ENCODE measurements around the gene LBX1.
A peak's percentile ranks its signal among the peaks of the same experiment; 100 is the strongest.

The LBX1 gene

GRCh38 chr10:101267290-101267680 lies 38.0 kb upstream of the LBX1 start:
- FAIRE-seq = no peak
- no peak for TF ChIP-seq CTCF (IDR thresholded peaks at IDR 0.05; ENCODE audit: insufficient read depth, missing control alignments)
- DNase-seq (ENCODE audit: insufficient read length, low spot score) = no peak

GRCh38 chr10:101266381-101267289 lies 37.4 kb upstream of the LBX1 start:
- no peak for DNase-seq (ENCODE audit: insufficient read length, low spot score)
- FAIRE-seq = no peak
- no peak for TF ChIP-seq CTCF (IDR thresholded peaks at IDR 0.05; ENCODE audit: insufficient read depth, missing control alignments)

GRCh38 chr10:101263150-101263752 lies 34.0 kb upstream of the LBX1 start:
- TF ChIP-seq CTCF (IDR thresholded peaks at IDR 0.05; ENCODE audit: insufficient read depth, missing control alignments) = no peak
- FAIRE-seq = peak; percentile 92
- peak; percentile 73 for DNase-seq (ENCODE audit: insufficient read length, low spot score)

GRCh38 chr10:101262147-101262546 lies 32.9 kb upstream of the LBX1 start:
- FAIRE-seq (no peak), DNase-seq (ENCODE audit: insufficient read length, low spot score) (no peak)
- no peak for TF ChIP-seq CTCF (IDR thresholded peaks at IDR 0.05; ENCODE audit: insufficient read depth, missing control alignments)

- no peak for TF ChIP-seq CTCF (IDR thresholded peaks at IDR 0.05; ENCODE audit: insufficient read depth, missing control alignments)
- DNase-seq (ENCODE audit: insufficient read length, low spot score) (no peak), FAIRE-seq (no peak)
Measured at GRCh38 chr10:101261702-101262101, 32.4 kb upstream of the LBX1 start.

- DNase-seq (ENCODE audit: insufficient read length, low spot score) (no peak), FAIRE-seq (no peak)
- TF ChIP-seq CTCF (IDR thresholded peaks at IDR 0.05; ENCODE audit: insufficient read depth, missing control alignments) = no peak
Measured at GRCh38 chr10:101260764-101261481, 31.7 kb upstream of the LBX1 start.
